HCT116 (cell line): ENCODE measurements around the gene SPTB.

Experiments used
- MAX ChIP-seq: IDR thresholded peaks from 2 replicates; pipeline ENCODE4 v1.6.1; 2012
- POLR2A ChIP-seq: IDR thresholded peaks from 2 replicates; pipeline ENCODE4 v1.7.0; 2011; ENCODE audit warnings: borderline replicate concordance; ENCODE audit not compliant: insufficient read depth, insufficient read length; ENCODE audit errors: extremely low read depth
- YY1 ChIP-seq: IDR thresholded peaks from 2 replicates; pipeline ENCODE4 v1.6.1; 2011; ENCODE audit warnings: low read length, low read depth, moderate library complexity, mild to moderate bottlenecking; ENCODE audit not compliant: insufficient replicate concordance; ENCODE audit errors: extremely low read depth

GRCh38 chr14:64806202-64806861 is 73.4 kb downstream of the SPTB start:
- TF ChIP-seq YY1 (no peak), MAX (no peak), POLR2A (no peak)
